IMR-90 (cell line): Measurements from ENCODE around the gene PLRG1. TPM values are rescaled to one million over a fixed set of nuclear protein-coding genes. Genes with fewer than 3 reads are reported as not detected.

Source experiments
- ATAC-seq: fragments of 200-7000 bp; cut with Tn5 transposase; 2 replicates; pipeline ENCODE4 v1.9.1; 2020; ENCODE audit warnings: low read depth, mild to moderate bottlenecking, moderate library complexity
- BruUV-seq: library from RNA; stranded (reverse); fragments of 400-500 nt; replicated peaks from 2 replicates; lab custom pipeline; 2021; lab: Mats Ljungman, UMichigan
- CTCF ChIA-PET: fragments of 300-600 bp; formaldehyde crosslinking; extraction: SDS; loops from one replicate; lab custom pipeline; 2021; ENCODE audit warnings: antibody characterized with exemption; lab: Yijun Ruan, JAX
- POLR2A ChIA-PET: fragments of 300-600 bp; sonication (Branson Sonifier 250); formaldehyde crosslinking; loops from one replicate; lab custom pipeline; 2022; ENCODE audit warnings: antibody characterized with exemption; ENCODE audit not compliant: unreplicated experiment; lab: Charles Lee
- DNase-seq: peaks from one replicate; pipeline ENCODE4 v3.0.0; 2013
- H2AFZ ChIP-seq: replicated peaks from 2 replicates; pipeline ENCODE3; 2013; ENCODE audit warnings: low read length, mild to moderate bottlenecking; ENCODE audit not compliant: poor library complexity
- H2AK5ac ChIP-seq: 2 replicates; pipeline ENCODE4 v1.6.1; 2013; ENCODE audit warnings: low read depth, low read length, inconsistent platforms
- H2AK9ac ChIP-seq: replicated peaks from 2 replicates; pipeline ENCODE3; 2013; ENCODE audit warnings: mild to moderate bottlenecking, low read depth, low read length, moderate library complexity; ENCODE audit not compliant: poor library complexity
- H2BK120ac ChIP-seq: 2 replicates; pipeline ENCODE4 v1.6.1; 2013; ENCODE audit warnings: low read depth, low read length, inconsistent platforms
- H2BK15ac ChIP-seq: 3 replicates; pipeline ENCODE4 v1.6.1; 2013; ENCODE audit warnings: low read depth, low read length, inconsistent platforms
- H2BK20ac ChIP-seq: 2 replicates; pipeline ENCODE4 v1.6.1; 2013; ENCODE audit warnings: low read depth, mild to moderate bottlenecking, inconsistent platforms, low read length, moderate library complexity
- H2BK5ac ChIP-seq: 2 replicates; pipeline ENCODE4 v1.6.1; 2013; ENCODE audit warnings: mild to moderate bottlenecking, low read depth, low read length, inconsistent platforms; ENCODE audit not compliant: poor library complexity, severe bottlenecking
- H3K14ac ChIP-seq: replicated peaks from 2 replicates; pipeline ENCODE4 v1.6.1; 2013; ENCODE audit warnings: low read depth, low read length, inconsistent platforms
- H3K18ac ChIP-seq: 2 replicates; pipeline ENCODE4 v1.6.1; 2013; ENCODE audit warnings: low read depth, low read length, control low read depth
- H3K23ac ChIP-seq: 2 replicates; pipeline ENCODE4 v1.6.1; 2013; ENCODE audit warnings: low read depth, low read length, inconsistent platforms
- H3K27ac ChIP-seq: 2 replicates; pipeline ENCODE4 v1.5.1; 2013; ENCODE audit warnings: mild to moderate bottlenecking, control low read depth, low read length; ENCODE audit not compliant: insufficient read depth
- H3K27me3 ChIP-seq: 2 replicates; pipeline ENCODE4 v1.6.1; 2013; ENCODE audit warnings: low read length; ENCODE audit not compliant: control insufficient read depth, insufficient read depth
- H3K36me3 ChIP-seq: 2 replicates; pipeline ENCODE4 v1.6.1; 2013; ENCODE audit warnings: low read length, mixed read lengths; ENCODE audit not compliant: control insufficient read depth, insufficient read depth
- H3K4ac ChIP-seq: 2 replicates; pipeline ENCODE4 v1.6.1; 2013; ENCODE audit warnings: low read depth, low read length, inconsistent platforms
- H3K4me1 ChIP-seq: 2 replicates; pipeline ENCODE4 v1.6.1; 2013; ENCODE audit warnings: low read length, mixed read lengths; ENCODE audit not compliant: control insufficient read depth, insufficient read depth
- H3K4me2 ChIP-seq: 2 replicates; pipeline ENCODE4 v1.6.1; 2013; ENCODE audit warnings: low read depth, mild to moderate bottlenecking, control low read depth, low read length, moderate library complexity
- H3K4me3 ChIP-seq: 2 replicates; pipeline ENCODE4 v1.5.1; 2013; ENCODE audit warnings: low read depth, mild to moderate bottlenecking, control low read depth, low read length, moderate library complexity; ENCODE audit not compliant: insufficient read depth
- H3K56ac ChIP-seq: 2 replicates; pipeline ENCODE4 v1.6.1; 2013; ENCODE audit warnings: low read length, inconsistent platforms; ENCODE audit not compliant: insufficient read depth; ENCODE audit errors: extremely low read depth
- H3K79me1 ChIP-seq, 2 experiments: 2 replicates each; pipeline ENCODE4 v1.6.1; 2013; ENCODE audit warnings: low read length in 2 of 2, inconsistent platforms in 1 of 2, low read depth in 1 of 2
- H3K9ac ChIP-seq: 2 replicates; pipeline ENCODE4 v1.6.1; 2013; ENCODE audit warnings: low read depth, low read length, control low read depth
- H3K9me1 ChIP-seq: 2 replicates; pipeline ENCODE4 v1.6.1; 2013; ENCODE audit warnings: low read length, inconsistent platforms; ENCODE audit not compliant: insufficient read depth
- H3K9me3 ChIP-seq: 2 replicates; pipeline ENCODE4 v1.6.1; 2013; ENCODE audit warnings: low read length; ENCODE audit not compliant: control insufficient read depth, insufficient read depth
- H4K20me1 ChIP-seq: 2 replicates; pipeline ENCODE4 v1.6.1; 2013; ENCODE audit warnings: low read length, inconsistent platforms; ENCODE audit not compliant: insufficient read depth
- H4K5ac ChIP-seq: 2 replicates; pipeline ENCODE4 v1.6.1; 2013; ENCODE audit warnings: mild to moderate bottlenecking, low read depth, low read length, control low read depth
- H4K8ac ChIP-seq, 2 experiments: 2 replicates each; pipeline ENCODE4 v1.6.1; 2013; ENCODE audit warnings: low read depth in 2 of 2, low read length in 2 of 2, control low read depth in 1 of 2, inconsistent platforms in 1 of 2
- H4K91ac ChIP-seq: 2 replicates; pipeline ENCODE4 v1.6.1; 2013; ENCODE audit warnings: low read depth, low read length, inconsistent platforms; ENCODE audit not compliant: insufficient read depth
- BHLHE40 ChIP-seq: fragments of 150-350 bp; IDR thresholded peaks from 2 replicates; pipeline ENCODE4 v1.6.1; 2016; ENCODE audit warnings: mild to moderate bottlenecking, low read depth, low read length
- CEBPB ChIP-seq: IDR thresholded peaks from 2 replicates; pipeline ENCODE4 v1.6.1; 2012; ENCODE audit warnings: low read depth, low read length, improper control_type of control experiment
- CHD1 ChIP-seq: IDR thresholded peaks from 2 replicates; pipeline ENCODE4 v1.6.1; 2012; ENCODE audit warnings: low read depth, low read length, improper control_type of control experiment
- FOS ChIP-seq: fragments of 150-350 bp; IDR thresholded peaks from 2 replicates; pipeline ENCODE4 v1.6.1; 2016; ENCODE audit warnings: low read depth, low read length
- MAFK ChIP-seq: IDR thresholded peaks from 2 replicates; pipeline ENCODE4 v1.6.1; 2012; ENCODE audit warnings: low read depth, low read length, improper control_type of control experiment
- MAZ ChIP-seq: IDR thresholded peaks from 2 replicates; pipeline ENCODE4 v1.6.1; 2012; ENCODE audit warnings: low read depth, mild to moderate bottlenecking, low read length, improper control_type of control experiment, moderate library complexity, borderline replicate concordance
- MXI1 ChIP-seq: IDR thresholded peaks from 2 replicates; pipeline ENCODE4 v1.6.1; 2012; ENCODE audit warnings: low read depth, mild to moderate bottlenecking, low read length, moderate library complexity, borderline replicate concordance
- NFE2L2 ChIP-seq: fragments of 150-350 bp; IDR thresholded peaks from 2 replicates; pipeline ENCODE4 v1.6.1; 2016; ENCODE audit warnings: low read depth, mild to moderate bottlenecking, low read length
- POLR2A ChIP-seq: IDR thresholded peaks from 2 replicates; pipeline ENCODE4 v1.6.1; 2012; ENCODE audit warnings: mild to moderate bottlenecking, low read depth, low read length
- RAD21 ChIP-seq: IDR thresholded peaks from 2 replicates; pipeline ENCODE4 v1.6.1; 2012; ENCODE audit warnings: low read length, improper control_type of control experiment
- RCOR1 ChIP-seq: IDR thresholded peaks from 2 replicates; pipeline ENCODE4 v1.6.1; 2012; ENCODE audit warnings: mild to moderate bottlenecking, low read length, improper control_type of control experiment; ENCODE audit not compliant: insufficient replicate concordance
- RFX5 ChIP-seq: IDR thresholded peaks from 2 replicates; pipeline ENCODE4 v1.8.0; 2012; ENCODE audit warnings: low read depth, mild to moderate bottlenecking, low read length, moderate library complexity
- SMC3 ChIP-seq: fragments of 150-350 bp; IDR thresholded peaks from 2 replicates; pipeline ENCODE4 v1.6.1; 2016; ENCODE audit warnings: low read depth, mild to moderate bottlenecking, antibody characterized with exemption, low read length, moderate library complexity
- WGBS, 2 experiments: methylation state at CpG; one replicate each; pipeline versions ENCODE4 v1.1.5 to v1.1.7; 2013; ENCODE audit warnings: missing lambda C conversion rate in 2 of 2; ENCODE audit not compliant: insufficient read length in 1 of 2; ENCODE audit errors: extremely low coverage in 2 of 2; 5-methylcytosine and 5-hydroxymethylcytosine counted together
- dilution Hi-C: fragments of 300-500 bp; cut with HindIII; formaldehyde crosslinking; loops from one replicate; pipeline ENCODE4 v1.14.3; 2018; ENCODE audit warnings: low sequenced_read_pairs; ENCODE audit not compliant: unreplicated experiment
- in situ Hi-C: fragments of 300-500 bp; cut with MboI; formaldehyde crosslinking; loops from 3 replicates; pipeline ENCODE4 v1.14.3; 2019; ENCODE audit warnings: low sequenced_read_pairs, inconsistent platforms, mixed read lengths
- intact Hi-C: fragments of 100-400 bp; cut with micrococcal nuclease; formaldehyde crosslinking; loops from 2 replicates; pipeline ENCODE4 v1.10.0; 2022
- polyA plus RNA-seq, 3 experiments: library from polyadenylated mRNA; depleted of rRNA; stranded (reverse); fragments of >200 nt; gene quantifications; 2 replicates each; pipeline ENCODE4 v1.2.3, GENCODE V29; 2012; ENCODE audit warnings: low replicate concordance in 1 of 3
- total RNA-seq: library from RNA; depleted of rRNA; stranded (reverse); fragments of >200 nt; gene quantifications from 2 replicates; pipeline ENCODE4 v1.2.3, GENCODE V29; 2012
- TF ChIP-seq, protein P1 (sequence below): conservative IDR thresholded peaks from 2 replicates; pipeline ENCODE4 v1.5.1; 2012; ENCODE audit warnings: mild to moderate bottlenecking, low read depth, low read length, improper control_type of control experiment
- TF ChIP-seq, protein P2 (sequence below): fragments of 150-350 bp; IDR thresholded peaks from 2 replicates; pipeline ENCODE4 v1.6.1; 2016; ENCODE audit warnings: low read depth, mild to moderate bottlenecking, low read length, moderate library complexity, borderline replicate concordance
- TF ChIP-seq, protein P3 (sequence below): fragments of 150-350 bp; IDR thresholded peaks from 2 replicates; pipeline ENCODE4 v1.6.1; 2017; ENCODE audit warnings: mild to moderate bottlenecking, antibody characterized with exemption, low read length, low read depth

PLRG1 gene
- total and polyA plus RNA-seq, 2 of the 4 experiments (the other 2 are of a cell fraction), result 76.1 to 200 TPM

DNA sequence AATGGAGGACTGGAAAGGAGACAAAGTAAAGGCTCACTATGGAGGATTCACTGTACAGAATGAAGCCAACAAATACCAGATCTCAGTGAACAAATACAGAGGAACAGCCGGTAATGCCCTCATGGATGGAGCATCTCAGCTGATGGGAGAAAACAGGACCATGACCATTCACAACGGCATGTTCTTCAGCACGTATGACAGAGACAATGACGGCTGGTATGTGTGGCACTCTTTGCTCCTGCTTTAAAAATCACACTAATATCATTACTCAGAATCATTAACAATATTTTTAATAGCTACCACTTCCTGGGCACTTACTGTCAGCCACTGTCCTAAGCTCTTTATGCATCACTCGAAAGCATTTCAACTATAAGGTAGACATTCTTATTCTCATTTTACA is 19.4 kb upstream of the PLRG1 start:
- intact Hi-C loops, result no loop called here
- Histone ChIP-seq H4K20me1 (no peaks in the 10 kb centered on the region), H3K36me3 (no peaks in the 10 kb centered on the region), H3K4me1 (no peaks in the 10 kb centered on the region; the same call in 1 of the 2 replicates), H3K9ac (no peak overlapping the region), H4K8ac (no peak overlapping the region), H3K23ac (no peak overlapping the region), H2BK5ac (no peak overlapping the region), H3K79me1 (no peaks in the 10 kb centered on the region), H2AK5ac (no peak overlapping the region), H3K9me3 (no peaks in the 10 kb centered on the region), H3K27ac (no peak overlapping the region), H3K27me3 (no peaks in the 10 kb centered on the region; the same call in 1 of the 2 replicates), H2BK120ac (no peak overlapping the region), H3K56ac (no peak overlapping the region), H3K4me3 (no peak overlapping the region), H2BK20ac (no peak overlapping the region), H3K18ac (no peak overlapping the region), H3K4ac (no peak overlapping the region), H3K4me2 (no peak overlapping the region), H2AK9ac (no peak overlapping the region), H2AFZ (no peak overlapping the region), H4K5ac (no peak overlapping the region), H4K91ac (no peak overlapping the region), H3K9me1 (no peaks in the 10 kb centered on the region), H2BK15ac (no peak overlapping the region), H3K14ac (no peak overlapping the region)
- dilution Hi-C loops, result no loop called here
- ChIA-PET CTCF (interaction anchor here (1.0 to 1.3 kb wide), 2 partner anchors 11 to 49 kb away, joined by 3 to 4 read pairs; no protein-coding TSS in a partner anchor), POLR2A (no interaction called here)
- TF ChIP-seq MAFK (no peak), RFX5 (no peak), POLR2A (no peak), CHD1 (no peak), MXI1 (no peak), BHLHE40 (no peak), SMC3 (no peak), MAZ (no peak), RAD21 (no peak), FOS (no peak), RCOR1 (no peak), NFE2L2 (no peak), CEBPB (no peak)
- TF ChIP-seq, protein P1, sequence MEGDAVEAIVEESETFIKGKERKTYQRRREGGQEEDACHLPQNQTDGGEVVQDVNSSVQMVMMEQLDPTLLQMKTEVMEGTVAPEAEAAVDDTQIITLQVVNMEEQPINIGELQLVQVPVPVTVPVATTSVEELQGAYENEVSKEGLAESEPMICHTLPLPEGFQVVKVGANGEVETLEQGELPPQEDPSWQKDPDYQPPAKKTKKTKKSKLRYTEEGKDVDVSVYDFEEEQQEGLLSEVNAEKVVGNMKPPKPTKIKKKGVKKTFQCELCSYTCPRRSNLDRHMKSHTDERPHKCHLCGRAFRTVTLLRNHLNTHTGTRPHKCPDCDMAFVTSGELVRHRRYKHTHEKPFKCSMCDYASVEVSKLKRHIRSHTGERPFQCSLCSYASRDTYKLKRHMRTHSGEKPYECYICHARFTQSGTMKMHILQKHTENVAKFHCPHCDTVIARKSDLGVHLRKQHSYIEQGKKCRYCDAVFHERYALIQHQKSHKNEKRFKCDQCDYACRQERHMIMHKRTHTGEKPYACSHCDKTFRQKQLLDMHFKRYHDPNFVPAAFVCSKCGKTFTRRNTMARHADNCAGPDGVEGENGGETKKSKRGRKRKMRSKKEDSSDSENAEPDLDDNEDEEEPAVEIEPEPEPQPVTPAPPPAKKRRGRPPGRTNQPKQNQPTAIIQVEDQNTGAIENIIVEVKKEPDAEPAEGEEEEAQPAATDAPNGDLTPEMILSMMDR, result no peak
- TF ChIP-seq, protein P2, sequence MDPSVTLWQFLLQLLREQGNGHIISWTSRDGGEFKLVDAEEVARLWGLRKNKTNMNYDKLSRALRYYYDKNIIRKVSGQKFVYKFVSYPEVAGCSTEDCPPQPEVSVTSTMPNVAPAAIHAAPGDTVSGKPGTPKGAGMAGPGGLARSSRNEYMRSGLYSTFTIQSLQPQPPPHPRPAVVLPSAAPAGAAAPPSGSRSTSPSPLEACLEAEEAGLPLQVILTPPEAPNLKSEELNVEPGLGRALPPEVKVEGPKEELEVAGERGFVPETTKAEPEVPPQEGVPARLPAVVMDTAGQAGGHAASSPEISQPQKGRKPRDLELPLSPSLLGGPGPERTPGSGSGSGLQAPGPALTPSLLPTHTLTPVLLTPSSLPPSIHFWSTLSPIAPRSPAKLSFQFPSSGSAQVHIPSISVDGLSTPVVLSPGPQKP, result no peak
- TF ChIP-seq, protein P3, sequence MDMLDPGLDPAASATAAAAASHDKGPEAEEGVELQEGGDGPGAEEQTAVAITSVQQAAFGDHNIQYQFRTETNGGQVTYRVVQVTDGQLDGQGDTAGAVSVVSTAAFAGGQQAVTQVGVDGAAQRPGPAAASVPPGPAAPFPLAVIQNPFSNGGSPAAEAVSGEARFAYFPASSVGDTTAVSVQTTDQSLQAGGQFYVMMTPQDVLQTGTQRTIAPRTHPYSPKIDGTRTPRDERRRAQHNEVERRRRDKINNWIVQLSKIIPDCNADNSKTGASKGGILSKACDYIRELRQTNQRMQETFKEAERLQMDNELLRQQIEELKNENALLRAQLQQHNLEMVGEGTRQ, result no peak
- BruUV-seq, result no TSS peak
- no peak for DNase-seq
- no peak for ATAC-seq
- WGBS, 2 experiments, result no CpG with 5 or more reads among the region's 5 CpGs
- in situ Hi-C loops, result loop anchor here (25.0 kb wide), 1 partner anchor 793 kb away; no protein-coding TSS in a partner anchor
